ENCODE data around the gene PSMB7.

DNA sequence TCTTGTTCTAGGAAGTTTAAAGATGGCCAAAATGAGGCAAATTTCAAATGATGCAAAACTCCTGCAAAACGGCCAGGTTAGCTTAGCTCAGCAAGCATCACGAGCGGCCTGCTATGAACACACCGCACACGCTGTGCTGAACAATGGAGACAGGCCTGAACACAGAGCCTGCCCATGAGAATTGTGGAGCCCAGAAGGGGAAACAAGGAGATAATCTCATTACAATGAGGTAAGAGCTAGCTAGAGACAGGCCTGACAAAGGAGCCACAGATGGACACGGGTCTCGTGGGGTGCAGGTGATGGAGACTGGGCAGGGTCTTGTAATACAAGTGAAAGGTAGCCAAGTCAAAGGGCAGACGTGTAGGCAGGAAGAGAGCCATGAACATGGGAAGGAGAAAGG is 50.2 kb downstream of the PSMB7 start:
- TF ChIP-seq, protein P1, sequence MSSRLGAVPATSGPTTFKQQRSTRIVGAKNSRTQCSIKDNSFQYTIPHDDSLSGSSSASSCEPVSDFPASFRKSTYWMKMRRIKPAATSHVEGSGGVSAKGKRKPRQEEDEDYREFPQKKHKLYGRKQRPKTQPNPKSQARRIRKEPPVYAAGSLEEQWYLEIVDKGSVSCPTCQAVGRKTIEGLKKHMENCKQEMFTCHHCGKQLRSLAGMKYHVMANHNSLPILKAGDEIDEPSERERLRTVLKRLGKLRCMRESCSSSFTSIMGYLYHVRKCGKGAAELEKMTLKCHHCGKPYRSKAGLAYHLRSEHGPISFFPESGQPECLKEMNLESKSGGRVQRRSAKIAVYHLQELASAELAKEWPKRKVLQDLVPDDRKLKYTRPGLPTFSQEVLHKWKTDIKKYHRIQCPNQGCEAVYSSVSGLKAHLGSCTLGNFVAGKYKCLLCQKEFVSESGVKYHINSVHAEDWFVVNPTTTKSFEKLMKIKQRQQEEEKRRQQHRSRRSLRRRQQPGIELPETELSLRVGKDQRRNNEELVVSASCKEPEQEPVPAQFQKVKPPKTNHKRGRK (CRISPR knock-in tag; IDR thresholded peaks at IDR 0.05; ENCODE audit: borderline replicate concordance) = no peak
- TF ChIP-seq, protein P2, sequence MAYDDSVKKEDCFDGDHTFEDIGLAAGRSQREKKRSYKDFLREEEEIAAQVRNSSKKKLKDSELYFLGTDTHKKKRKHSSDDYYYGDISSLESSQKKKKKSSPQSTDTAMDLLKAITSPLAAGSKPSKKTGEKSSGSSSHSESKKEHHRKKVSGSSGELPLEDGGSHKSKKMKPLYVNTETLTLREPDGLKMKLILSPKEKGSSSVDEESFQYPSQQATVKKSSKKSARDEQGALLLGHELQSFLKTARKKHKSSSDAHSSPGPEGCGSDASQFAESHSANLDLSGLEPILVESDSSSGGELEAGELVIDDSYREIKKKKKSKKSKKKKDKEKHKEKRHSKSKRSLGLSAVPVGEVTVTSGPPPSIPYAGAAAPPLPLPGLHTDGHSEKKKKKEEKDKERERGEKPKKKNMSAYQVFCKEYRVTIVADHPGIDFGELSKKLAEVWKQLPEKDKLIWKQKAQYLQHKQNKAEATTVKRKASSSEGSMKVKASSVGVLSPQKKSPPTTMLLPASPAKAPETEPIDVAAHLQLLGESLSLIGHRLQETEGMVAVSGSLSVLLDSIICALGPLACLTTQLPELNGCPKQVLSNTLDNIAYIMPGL (CRISPR knock-in tag; IDR thresholded peaks at IDR 0.05) = no peak
- TF ChIP-seq ELF4 (CRISPR knock-in tag; IDR thresholded peaks at IDR 0.05; ENCODE audit: low read depth) (no peak), FOXJ3 (CRISPR knock-in tag; IDR thresholded peaks at IDR 0.05; ENCODE audit: borderline replicate concordance) (no peak), SMAD3 (CRISPR knock-in tag; IDR thresholded peaks at IDR 0.05; ENCODE audit: borderline replicate concordance) (no peak), RORB (CRISPR knock-in tag; IDR thresholded peaks at IDR 0.05) (no peak), SOX15 (CRISPR knock-in tag; IDR thresholded peaks at IDR 0.05) (no peak)
- TF ChIP-seq, protein P3, sequence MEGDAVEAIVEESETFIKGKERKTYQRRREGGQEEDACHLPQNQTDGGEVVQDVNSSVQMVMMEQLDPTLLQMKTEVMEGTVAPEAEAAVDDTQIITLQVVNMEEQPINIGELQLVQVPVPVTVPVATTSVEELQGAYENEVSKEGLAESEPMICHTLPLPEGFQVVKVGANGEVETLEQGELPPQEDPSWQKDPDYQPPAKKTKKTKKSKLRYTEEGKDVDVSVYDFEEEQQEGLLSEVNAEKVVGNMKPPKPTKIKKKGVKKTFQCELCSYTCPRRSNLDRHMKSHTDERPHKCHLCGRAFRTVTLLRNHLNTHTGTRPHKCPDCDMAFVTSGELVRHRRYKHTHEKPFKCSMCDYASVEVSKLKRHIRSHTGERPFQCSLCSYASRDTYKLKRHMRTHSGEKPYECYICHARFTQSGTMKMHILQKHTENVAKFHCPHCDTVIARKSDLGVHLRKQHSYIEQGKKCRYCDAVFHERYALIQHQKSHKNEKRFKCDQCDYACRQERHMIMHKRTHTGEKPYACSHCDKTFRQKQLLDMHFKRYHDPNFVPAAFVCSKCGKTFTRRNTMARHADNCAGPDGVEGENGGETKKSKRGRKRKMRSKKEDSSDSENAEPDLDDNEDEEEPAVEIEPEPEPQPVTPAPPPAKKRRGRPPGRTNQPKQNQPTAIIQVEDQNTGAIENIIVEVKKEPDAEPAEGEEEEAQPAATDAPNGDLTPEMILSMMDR (IDR thresholded peaks at IDR 0.05) = no peak
- TF ChIP-seq, protein P4, sequence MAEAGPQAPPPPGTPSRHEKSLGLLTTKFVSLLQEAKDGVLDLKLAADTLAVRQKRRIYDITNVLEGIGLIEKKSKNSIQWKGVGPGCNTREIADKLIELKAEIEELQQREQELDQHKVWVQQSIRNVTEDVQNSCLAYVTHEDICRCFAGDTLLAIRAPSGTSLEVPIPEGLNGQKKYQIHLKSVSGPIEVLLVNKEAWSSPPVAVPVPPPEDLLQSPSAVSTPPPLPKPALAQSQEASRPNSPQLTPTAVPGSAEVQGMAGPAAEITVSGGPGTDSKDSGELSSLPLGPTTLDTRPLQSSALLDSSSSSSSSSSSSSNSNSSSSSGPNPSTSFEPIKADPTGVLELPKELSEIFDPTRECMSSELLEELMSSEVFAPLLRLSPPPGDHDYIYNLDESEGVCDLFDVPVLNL (CRISPR knock-in tag; IDR thresholded peaks at IDR 0.05; ENCODE audit: borderline replicate concordance, low read depth) = no peak
- TF ChIP-seq, protein P5, sequence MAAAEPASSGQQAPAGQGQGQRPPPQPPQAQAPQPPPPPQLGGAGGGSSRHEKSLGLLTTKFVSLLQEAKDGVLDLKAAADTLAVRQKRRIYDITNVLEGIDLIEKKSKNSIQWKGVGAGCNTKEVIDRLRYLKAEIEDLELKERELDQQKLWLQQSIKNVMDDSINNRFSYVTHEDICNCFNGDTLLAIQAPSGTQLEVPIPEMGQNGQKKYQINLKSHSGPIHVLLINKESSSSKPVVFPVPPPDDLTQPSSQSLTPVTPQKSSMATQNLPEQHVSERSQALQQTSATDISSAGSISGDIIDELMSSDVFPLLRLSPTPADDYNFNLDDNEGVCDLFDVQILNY (CRISPR knock-in tag; IDR thresholded peaks at IDR 0.05) = no peak
- TF ChIP-seq, protein P6, sequence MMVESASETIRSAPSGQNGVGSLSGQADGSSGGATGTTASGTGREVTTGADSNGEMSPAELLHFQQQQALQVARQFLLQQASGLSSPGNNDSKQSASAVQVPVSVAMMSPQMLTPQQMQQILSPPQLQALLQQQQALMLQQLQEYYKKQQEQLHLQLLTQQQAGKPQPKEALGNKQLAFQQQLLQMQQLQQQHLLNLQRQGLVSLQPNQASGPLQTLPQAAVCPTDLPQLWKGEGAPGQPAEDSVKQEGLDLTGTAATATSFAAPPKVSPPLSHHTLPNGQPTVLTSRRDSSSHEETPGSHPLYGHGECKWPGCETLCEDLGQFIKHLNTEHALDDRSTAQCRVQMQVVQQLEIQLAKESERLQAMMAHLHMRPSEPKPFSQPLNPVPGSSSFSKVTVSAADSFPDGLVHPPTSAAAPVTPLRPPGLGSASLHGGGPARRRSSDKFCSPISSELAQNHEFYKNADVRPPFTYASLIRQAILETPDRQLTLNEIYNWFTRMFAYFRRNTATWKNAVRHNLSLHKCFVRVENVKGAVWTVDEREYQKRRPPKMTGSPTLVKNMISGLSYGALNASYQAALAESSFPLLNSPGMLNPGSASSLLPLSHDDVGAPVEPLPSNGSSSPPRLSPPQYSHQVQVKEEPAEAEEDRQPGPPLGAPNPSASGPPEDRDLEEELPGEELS (CRISPR knock-in tag; IDR thresholded peaks at IDR 0.05) = no peak
- TF ChIP-seq, protein P7, sequence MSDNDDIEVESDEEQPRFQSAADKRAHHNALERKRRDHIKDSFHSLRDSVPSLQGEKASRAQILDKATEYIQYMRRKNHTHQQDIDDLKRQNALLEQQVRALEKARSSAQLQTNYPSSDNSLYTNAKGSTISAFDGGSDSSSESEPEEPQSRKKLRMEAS (CRISPR knock-in tag; IDR thresholded peaks at IDR 0.05) = no peak

Measured in WTC11 (cell line).